HEK293T (cell line): ENCODE data around the gene KLHL41.
A peak's percentile ranks its signal among the peaks of the same experiment; 100 is the strongest.

Experiments used
- CTCF ChIA-PET: fragments of 350-600 bp; formaldehyde crosslinking; extraction: SDS; loops from one replicate; lab custom pipeline; 2021; ENCODE audit warnings: antibody characterized with exemption, inconsistent platforms; lab: Yijun Ruan, JAX
- POLR2A ChIA-PET: fragments of 350-600 bp; formaldehyde crosslinking; extraction: SDS; loops from one replicate; lab custom pipeline; 2020; ENCODE audit warnings: antibody characterized with exemption, inconsistent platforms; lab: Yijun Ruan, JAX
- DNase-seq: peaks from one replicate; pipeline ENCODE4 v3.0.0; 2012; ENCODE audit warnings: mixed read lengths; ENCODE audit errors: extremely low spot score
- ARNT ChIP-seq: fragments of 450-650 bp; IDR thresholded peaks from 2 replicates; pipeline ENCODE4 v1.6.1; 2017; ENCODE audit warnings: mild to moderate bottlenecking
- BHLHE40 ChIP-seq: fragments of 450-650 bp; IDR thresholded peaks from 2 replicates; pipeline ENCODE4 v1.6.1; 2016; ENCODE audit warnings: mild to moderate bottlenecking, moderate library complexity, borderline replicate concordance
- CTBP1 ChIP-seq: fragments of 450-650 bp; IDR thresholded peaks from 2 replicates; pipeline ENCODE4 v1.6.1; 2016; ENCODE audit warnings: borderline replicate concordance
- ELF4 ChIP-seq: fragments of 450-650 bp; IDR thresholded peaks from 2 replicates; pipeline ENCODE4 v1.6.1; 2017; ENCODE audit warnings: antibody characterized with exemption
- FOXA1 ChIP-seq: fragments of 450-650 bp; IDR thresholded peaks from 2 replicates; pipeline ENCODE4 v1.6.1; 2016; ENCODE audit warnings: mild to moderate bottlenecking
- FOXK2 ChIP-seq: fragments of 450-650 bp; IDR thresholded peaks from 2 replicates; pipeline ENCODE4 v1.6.1; 2016; ENCODE audit warnings: mild to moderate bottlenecking
- FOXM1 ChIP-seq: fragments of 450-650 bp; IDR thresholded peaks from 2 replicates; pipeline ENCODE4 v1.6.1; 2017; ENCODE audit warnings: mild to moderate bottlenecking, borderline replicate concordance
- HDGF ChIP-seq: fragments of 450-650 bp; IDR thresholded peaks from 2 replicates; pipeline ENCODE4 v1.6.1; 2017; ENCODE audit warnings: antibody characterized with exemption, borderline replicate concordance
- L3MBTL2 ChIP-seq: fragments of 450-650 bp; conservative IDR thresholded peaks from 2 replicates; pipeline ENCODE4 v1.6.1; 2016; ENCODE audit warnings: mild to moderate bottlenecking
- LEF1 ChIP-seq: fragments of 450-650 bp; IDR thresholded peaks from 2 replicates; pipeline ENCODE4 v1.6.1; 2017; ENCODE audit warnings: mild to moderate bottlenecking, borderline replicate concordance
- NFRKB ChIP-seq: fragments of 450-650 bp; IDR thresholded peaks from 2 replicates; pipeline ENCODE4 v1.6.1; 2016; ENCODE audit warnings: mild to moderate bottlenecking, moderate library complexity
- SP1 ChIP-seq: fragments of 450-650 bp; IDR thresholded peaks from 2 replicates; pipeline ENCODE4 v1.6.1; 2017
- SUZ12 ChIP-seq: fragments of 450-650 bp; IDR thresholded peaks from 2 replicates; pipeline ENCODE4 v1.6.1; 2016; ENCODE audit warnings: mild to moderate bottlenecking
- TARDBP ChIP-seq: fragments of 450-650 bp; IDR thresholded peaks from 2 replicates; pipeline ENCODE4 v1.6.1; 2016
- ZNF384 ChIP-seq: fragments of 450-650 bp; IDR thresholded peaks from 2 replicates; pipeline ENCODE4 v1.6.1; 2016
- TF ChIP-seq, protein P1 (sequence below): fragments of 450-650 bp; IDR thresholded peaks from 2 replicates; pipeline ENCODE4 v1.6.1; 2016

The KLHL41 gene

DNA sequence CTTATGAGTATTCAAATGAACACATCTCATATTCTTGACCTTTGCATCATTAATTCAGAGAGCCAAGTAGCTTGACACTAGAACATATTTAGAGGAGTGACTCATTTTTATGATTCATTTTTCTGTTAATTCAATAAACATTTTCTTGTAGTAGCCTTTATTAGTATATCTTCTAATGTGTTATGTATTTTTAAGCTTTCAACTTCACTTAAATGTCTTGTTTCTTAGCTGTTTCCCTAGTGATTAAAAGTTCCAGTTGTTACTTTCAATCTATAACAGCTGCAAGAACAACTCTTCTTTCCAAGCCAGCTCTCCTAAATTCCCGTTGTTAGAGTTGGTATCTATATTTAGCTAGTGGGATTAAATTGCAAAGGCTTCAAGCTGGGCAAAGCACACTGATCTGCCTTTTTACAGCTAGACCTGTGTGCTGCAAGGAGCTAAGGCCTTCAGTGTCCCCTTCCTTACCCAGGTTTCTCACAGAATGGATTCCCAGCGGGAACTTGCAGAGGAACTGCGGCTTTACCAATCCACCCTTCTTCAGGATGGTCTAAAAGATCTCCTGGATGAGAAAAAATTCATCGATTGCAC lies at the start of gene KLHL41:
KLHL41 (plus strand) TSS at position 405 of the 588 bp plus-strand sequence; CDS start at position 482, 77 bp downstream.
- TF ChIP-seq ARNT: no peak
- TF ChIP-seq CTBP1: no peak
- no peak for TF ChIP-seq SUZ12
- no peak for TF ChIP-seq L3MBTL2
- no peak for TF ChIP-seq HDGF
- TF ChIP-seq LEF1: no peak
- ChIA-PET POLR2A (interaction anchor here (0.8 kb wide), 1 partner anchor 289 kb away, joined by 3 read pairs; the partner anchor contains the start of gene SSB), CTCF (no interaction called here)
- DNase-seq: peak; percentile 45

DNA sequence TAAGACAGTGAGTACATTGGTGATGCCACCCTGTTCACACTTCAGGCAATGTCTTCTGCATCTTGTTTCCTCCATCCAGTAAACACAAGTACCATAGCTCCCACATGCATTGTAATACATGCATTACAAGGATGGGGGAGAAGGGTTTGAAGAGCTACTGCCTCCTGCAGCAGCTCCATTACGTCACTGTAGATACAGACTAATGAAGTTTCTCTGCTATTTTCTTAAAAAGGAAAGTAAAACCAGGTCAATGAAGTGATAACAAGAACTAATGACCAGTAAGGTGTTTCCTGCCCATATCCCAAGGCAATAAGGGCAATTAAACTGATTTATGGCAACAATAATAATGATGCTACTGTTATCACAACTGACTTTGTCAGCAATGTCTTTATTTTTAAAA lies 48.4 kb upstream of the KLHL41 start:
- CTCF ChIA-PET: no interaction called here

DNA sequence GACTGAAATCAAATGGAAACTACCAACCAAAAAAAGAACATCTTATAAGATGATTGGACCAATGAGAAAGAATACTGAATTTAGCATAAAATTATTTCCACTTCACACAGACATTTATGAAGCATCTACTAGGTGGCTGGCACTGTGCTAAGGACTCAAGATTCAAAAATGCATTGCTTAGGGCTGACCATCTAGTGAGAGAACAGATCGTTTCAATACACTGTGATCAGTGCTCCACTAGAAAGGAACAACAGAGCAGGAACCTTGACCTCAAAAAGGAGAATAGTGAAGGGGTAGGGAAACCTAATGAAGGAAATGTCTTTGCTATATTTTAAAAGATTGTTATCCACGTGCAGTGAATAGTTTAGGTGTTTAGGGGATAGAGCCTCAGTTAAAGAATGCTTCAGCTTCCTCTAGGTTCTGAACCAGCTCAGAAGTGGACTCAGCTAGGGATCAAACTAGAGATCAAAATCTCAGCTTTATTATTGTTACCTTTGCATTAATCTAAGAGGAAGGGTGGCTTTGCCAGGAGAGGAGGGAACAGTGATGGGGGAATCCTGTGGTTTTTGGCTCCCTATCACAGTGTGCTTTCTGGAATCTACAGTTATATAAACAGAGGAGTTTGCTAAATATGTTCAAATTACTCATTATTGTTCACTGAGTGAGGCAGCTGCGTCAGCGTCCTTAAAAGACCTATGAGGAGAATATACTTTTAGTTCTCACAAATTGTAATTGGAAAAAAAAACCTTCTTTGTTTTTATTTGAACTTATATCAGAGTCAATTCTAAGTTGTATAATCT lies 46.4 kb upstream of the KLHL41 start:
- ChIA-PET POLR2A (no interaction called here), CTCF (no interaction called here)
- DNase-seq: no peak
- no peak for TF ChIP-seq LEF1
- TF ChIP-seq, protein P1, sequence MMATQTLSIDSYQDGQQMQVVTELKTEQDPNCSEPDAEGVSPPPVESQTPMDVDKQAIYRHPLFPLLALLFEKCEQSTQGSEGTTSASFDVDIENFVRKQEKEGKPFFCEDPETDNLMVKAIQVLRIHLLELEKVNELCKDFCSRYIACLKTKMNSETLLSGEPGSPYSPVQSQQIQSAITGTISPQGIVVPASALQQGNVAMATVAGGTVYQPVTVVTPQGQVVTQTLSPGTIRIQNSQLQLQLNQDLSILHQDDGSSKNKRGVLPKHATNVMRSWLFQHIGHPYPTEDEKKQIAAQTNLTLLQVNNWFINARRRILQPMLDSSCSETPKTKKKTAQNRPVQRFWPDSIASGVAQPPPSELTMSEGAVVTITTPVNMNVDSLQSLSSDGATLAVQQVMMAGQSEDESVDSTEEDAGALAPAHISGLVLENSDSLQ: no peak

More for the DNA sequence above, 48.4 kb upstream of the KLHL41 start:
- DNase-seq: no peak
- no peak for TF ChIP-seq LEF1
- no peak for TF ChIP-seq CTBP1
- no peak for TF ChIP-seq NFRKB
- no peak for TF ChIP-seq ZNF384
- no peak for TF ChIP-seq SP1
- no peak for TF ChIP-seq ELF4
- TF ChIP-seq TARDBP: no peak
- TF ChIP-seq FOXA1: no peak
- no peak for TF ChIP-seq SUZ12
- no peak for TF ChIP-seq HDGF
- no peak for TF ChIP-seq FOXM1
- TF ChIP-seq, protein P1: no peak
- TF ChIP-seq ARNT: no peak
- POLR2A ChIA-PET: interaction anchor here (1.0 kb wide), 1 partner anchor 18 kb away, joined by 5 read pairs; the partner anchor contains the start of gene BBS5

DNA sequence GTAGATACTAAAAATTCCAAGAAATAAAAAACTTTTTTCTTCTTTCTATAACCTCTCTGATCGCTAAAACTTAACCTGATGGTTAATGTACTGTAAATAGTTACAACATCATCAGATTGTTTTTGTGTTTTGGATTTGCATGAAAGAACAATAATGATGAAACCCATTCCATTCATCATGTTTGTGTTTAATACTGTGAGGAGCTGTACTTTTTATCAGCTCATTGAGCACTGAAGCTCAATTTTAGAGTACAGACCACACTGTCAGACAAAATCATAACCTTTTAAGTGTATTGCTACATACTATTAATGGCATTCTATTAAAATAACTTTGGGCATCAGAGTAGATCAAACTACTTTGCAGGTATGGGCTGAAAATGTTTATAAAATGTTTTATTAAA lies 45.0 kb upstream of the KLHL41 start:
- POLR2A ChIA-PET: interaction anchor here (0.7 to 1.1 kb wide), 2 partner anchors 15 to 330 kb away, joined by 3 read pairs; partner anchors contain the start of gene BBS5
- DNase-seq: no peak
- TF ChIP-seq HDGF (no peak), FOXM1 (no peak), SP1 (no peak), ZNF384 (no peak), FOXK2 (no peak), SUZ12 (no peak), ARNT (no peak)
- TF ChIP-seq, protein P1: no peak
- CTCF ChIA-PET: no interaction called here

DNA sequence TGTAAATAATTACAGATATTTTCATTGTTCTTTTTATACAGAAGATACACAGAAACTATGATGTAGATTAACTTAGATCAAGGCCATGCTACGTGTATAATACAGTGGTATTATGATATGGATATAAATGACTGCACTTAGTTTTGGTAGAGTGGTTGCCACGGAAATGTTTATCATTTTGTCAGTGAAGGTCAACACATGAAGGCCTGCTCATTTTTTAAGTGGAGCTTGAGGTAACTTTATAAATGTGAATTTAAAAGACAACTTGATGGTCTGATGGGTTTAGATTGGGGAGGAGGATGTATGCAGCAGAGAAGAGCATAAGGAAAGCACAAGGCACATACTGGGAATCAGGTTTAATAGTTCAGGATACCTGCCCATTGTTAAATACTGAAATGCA lies 44.6 kb upstream of the KLHL41 start:
- DNase-seq: no peak
- ChIA-PET CTCF (no interaction called here), POLR2A (interaction anchor here (0.7 kb wide), 1 partner anchor 330 kb away, joined by 3 read pairs; no protein-coding TSS in a partner anchor)
- TF ChIP-seq HDGF (no peak), FOXM1 (no peak), ZNF384 (no peak), NFRKB (no peak), ELF4 (no peak), LEF1 (no peak), ARNT (no peak), L3MBTL2 (no peak), BHLHE40 (no peak), SP1 (no peak), CTBP1 (no peak)
- TF ChIP-seq, protein P1: no peak

DNA sequence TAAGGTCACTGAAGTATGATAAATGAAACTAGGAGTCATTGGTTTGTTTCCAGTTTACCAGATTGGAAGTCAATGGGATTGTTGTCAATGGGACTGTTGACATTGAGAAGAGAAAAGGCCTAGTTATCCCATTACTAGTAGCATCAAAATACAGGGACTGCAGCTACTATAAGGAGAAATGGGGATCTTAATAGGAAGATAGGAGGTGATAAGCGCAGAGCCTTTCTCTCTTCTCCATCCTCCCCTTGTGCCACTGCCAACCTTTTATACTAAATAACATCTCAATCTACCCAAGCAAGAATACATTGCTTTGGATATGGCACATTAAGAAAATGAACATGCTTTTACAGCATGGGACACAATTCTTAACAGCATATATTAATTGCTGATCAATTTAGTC lies 40.7 kb upstream of the KLHL41 start:
- ChIA-PET CTCF (interaction anchor here (2.8 kb wide), 1 partner anchor 11 kb away, joined by 7 read pairs; the partner anchor contains the start of gene BBS5), POLR2A (no interaction called here)
- DNase-seq: no peak
- no peak for TF ChIP-seq FOXA1
- TF ChIP-seq NFRKB: no peak
- no peak for TF ChIP-seq ARNT
- no peak for TF ChIP-seq CTBP1
- no peak for TF ChIP-seq BHLHE40
- no peak for TF ChIP-seq LEF1
- TF ChIP-seq SUZ12: no peak
- TF ChIP-seq FOXM1: no peak
- no peak for TF ChIP-seq ELF4
- no peak for TF ChIP-seq ZNF384
- TF ChIP-seq TARDBP: no peak
